NCI-H69 (cell line): ENCODE data around the gene NBDY.
"Not testable (repeated sequence)": the region's sequence is repeated elsewhere in the genome, so short reads cannot be mapped to it uniquely, and the experiment has no call there.

Source experiments
- DNase-seq: peaks from one replicate; lab custom pipeline; 2025; lab: John Stamatoyannopoulos, UW

Gene NBDY

GRCh38 chrX:56764153-56764974 lies 35.3 kb downstream of the NBDY start:
- DNase-seq: no peak

- no peak for DNase-seq
Observed at GRCh38 chrX:56764975-56765791, 36.1 kb downstream of the NBDY start.

GRCh38 chrX:56765811-56766553 lies 36.9 kb downstream of the NBDY start:
- no peak for DNase-seq

- no peak for DNase-seq
Observed at GRCh38 chrX:56766554-56767347, 37.7 kb downstream of the NBDY start.

- not testable (repeated sequence) for DNase-seq
Observed at GRCh38 chrX:56767348-56768119, 38.5 kb downstream of the NBDY start.

- DNase-seq: not testable (repeated sequence)
Observed at GRCh38 chrX:56768120-56768660, 39.1 kb downstream of the NBDY start.

GRCh38 chrX:56772675-56773521 lies 43.9 kb downstream of the NBDY start:
- not testable (repeated sequence) for DNase-seq

- not testable (repeated sequence) for DNase-seq
Observed at GRCh38 chrX:56773522-56774060, 44.5 kb downstream of the NBDY start.

GRCh38 chrX:56778099-56778923 lies 49.3 kb downstream of the NBDY start:
- DNase-seq: not testable (repeated sequence)

GRCh38 chrX:56778924-56779468 lies 50.0 kb downstream of the NBDY start:
- not testable (repeated sequence) for DNase-seq

GRCh38 chrX:56780681-56781649 lies 51.9 kb downstream of the NBDY start:
- not testable (repeated sequence) for DNase-seq

GRCh38 chrX:56782352-56782751 lies 53.3 kb downstream of the NBDY start:
- DNase-seq: no peak

GRCh38 chrX:56782791-56783449 lies 53.9 kb downstream of the NBDY start:
- DNase-seq: no peak

- DNase-seq: no peak
Observed at GRCh38 chrX:56783450-56783831, 54.4 kb downstream of the NBDY start.

- no peak for DNase-seq
Observed at GRCh38 chrX:56783996-56784620, 55.1 kb downstream of the NBDY start.

- no peak for DNase-seq
Observed at GRCh38 chrX:56784666-56785065, 55.6 kb downstream of the NBDY start.
